Measurements from ENCODE around the gene GDF10. TPM values are rescaled to one million over a fixed set of nuclear protein-coding genes. Genes with fewer than 3 reads are reported as not detected.

Gene GDF10
- total and polyA plus RNA-seq, 4 donors, result 0.10 to 27.5 (median 3.8) TPM; not detected in 1

- 82 to 94% methylated on average over 8 of the region's 8 CpGs for WGBS, 2 donors
- H3K9me3 ChIP-seq (ENCODE audit: control insufficient read depth, low read length), result no peaks in the 10 kb centered on the region
- DNase-seq (peak in 1 of 2 donors; percentile 53), ATAC-seq (ENCODE audit: low FRiP score) (no peak)
- no peaks in the 10 kb centered on the region for H3K36me3 ChIP-seq (ENCODE audit: control insufficient read depth in 1 of 2, insufficient read depth in 2 of 2, low read length in 1 of 2)
- intact Hi-C loops (cut with DNase I), result no loop called here
- no peak overlapping the region for H3K4me3 ChIP-seq (ENCODE audit: low read length in 2 of 2)
- H3K27me3 ChIP-seq (ENCODE audit: control insufficient read depth in 1 of 2, insufficient read depth in 2 of 2, low read length in 1 of 2), result no peaks in the 10 kb centered on the region
- no peaks in the 10 kb centered on the region for H3K4me1 ChIP-seq (ENCODE audit: control insufficient read depth in 1 of 2, insufficient read depth in 2 of 2, low read length in 2 of 2)
- no peak overlapping the region for H3K27ac ChIP-seq (ENCODE audit: low read depth in 1 of 2, low read length in 2 of 2)
These were observed 21.7 kb downstream of the GDF10 start for GRCh38 chr10:47321521-47322195.

DNA sequence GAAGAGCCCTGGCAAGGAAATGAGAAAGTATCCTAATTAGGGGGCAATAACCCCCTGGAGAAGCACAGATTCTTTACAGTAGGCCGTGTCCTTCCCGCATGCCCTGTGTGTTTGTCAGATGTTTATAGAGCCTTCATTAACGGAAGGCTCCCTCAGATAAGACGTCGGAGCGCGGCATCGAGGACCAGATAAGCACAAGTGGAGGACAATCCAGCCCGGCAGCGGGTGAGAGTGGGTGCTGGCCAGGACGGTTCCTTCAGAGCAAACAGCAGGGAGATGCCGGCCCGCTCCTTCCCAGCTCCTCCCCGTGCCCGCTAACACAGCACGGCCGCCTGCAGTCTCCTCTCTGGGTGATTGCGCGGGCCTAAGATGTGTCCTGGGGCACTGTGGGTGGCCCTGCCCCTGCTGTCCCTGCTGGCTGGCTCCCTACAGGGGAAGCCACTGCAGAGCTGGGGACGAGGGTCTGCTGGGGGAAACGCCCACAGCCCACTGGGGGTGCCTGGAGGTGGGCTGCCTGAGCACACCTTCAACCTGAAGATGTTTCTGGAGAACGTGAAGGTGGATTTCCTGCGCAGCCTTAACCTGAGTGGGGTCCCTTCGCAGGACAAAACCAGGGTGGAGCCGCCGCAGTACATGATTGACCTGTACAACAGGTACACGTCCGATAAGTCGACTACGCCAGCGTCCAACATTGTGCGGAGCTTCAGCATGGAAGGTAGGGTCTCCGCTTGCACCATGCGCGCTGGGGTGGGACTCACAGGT, 22.5 kb downstream of the GDF10 start, which contains the start of gene GDF2:
GDF2 (plus strand) TSS at position 155 of the 762 bp plus-strand sequence; CDS start at position 370, 215 bp downstream.
- H3K27ac ChIP-seq (ENCODE audit: low read depth in 1 of 2, low read length in 2 of 2), result no peak within 1 kb of the TSS
- DNase-seq (peak in 1 of 2 donors; percentile 69), ATAC-seq (ENCODE audit: low FRiP score) (no peak)
- H3K27me3 ChIP-seq (ENCODE audit: control insufficient read depth in 1 of 2, insufficient read depth in 2 of 2, low read length in 1 of 2), result no peaks in the 10 kb centered on the region
- WGBS, 2 donors, result 92 to 94% methylated on average over 34 to 35 of the region's 35 CpGs
- intact Hi-C loops (cut with DNase I), result no loop called here
- H3K4me3 ChIP-seq (ENCODE audit: low read length in 2 of 2), result no peak within 1 kb of the TSS
- H3K4me1 ChIP-seq (ENCODE audit: control insufficient read depth in 1 of 2, insufficient read depth in 2 of 2, low read length in 2 of 2), result no peaks in the 10 kb centered on the region
- H3K36me3 ChIP-seq (ENCODE audit: control insufficient read depth in 1 of 2, insufficient read depth in 2 of 2, low read length in 1 of 2), result no peaks in the 10 kb centered on the region
- no peaks in the 10 kb centered on the region for H3K9me3 ChIP-seq (ENCODE audit: control insufficient read depth, low read length)

DNA sequence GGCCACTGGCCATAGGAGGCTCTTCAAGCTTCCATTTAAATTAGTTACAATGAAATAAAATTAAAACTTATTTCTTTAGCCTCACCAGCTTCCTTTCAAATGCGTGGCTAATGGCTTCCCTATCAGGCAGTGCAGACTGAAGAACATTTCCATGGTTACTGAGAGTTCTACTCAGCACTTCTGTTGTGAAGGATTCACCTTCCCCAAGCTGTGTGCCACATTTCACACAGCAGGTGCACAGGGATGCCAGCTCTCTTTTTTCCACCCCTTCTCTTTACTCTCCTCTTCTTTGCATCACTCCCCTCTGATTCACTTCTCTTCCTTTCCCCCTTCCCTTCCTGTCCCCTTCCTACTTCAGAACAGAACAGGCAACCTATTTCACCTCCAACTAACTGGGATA, 23.1 kb downstream of the GDF10 start:
- Histone ChIP-seq H3K27ac (ENCODE audit: low read depth in 1 of 2, low read length in 2 of 2) (no peak overlapping the region), H3K27me3 (ENCODE audit: control insufficient read depth in 1 of 2, insufficient read depth in 2 of 2, low read length in 1 of 2) (no peaks in the 10 kb centered on the region), H3K4me3 (ENCODE audit: low read length in 2 of 2) (no peak overlapping the region), H3K9me3 (ENCODE audit: control insufficient read depth, low read length) (no peaks in the 10 kb centered on the region), H3K4me1 (ENCODE audit: control insufficient read depth in 1 of 2, insufficient read depth in 2 of 2, low read length in 2 of 2) (no peaks in the 10 kb centered on the region), H3K36me3 (ENCODE audit: control insufficient read depth in 1 of 2, insufficient read depth in 2 of 2, low read length in 1 of 2) (no peaks in the 10 kb centered on the region)
- intact Hi-C loops (cut with DNase I), result no loop called here
- WGBS, 2 donors, result 63 to 79% methylated on average over 1 of the region's 1 CpG
- ATAC-seq (ENCODE audit: low FRiP score), result no peak
- DNase-seq, result no peak

DNA sequence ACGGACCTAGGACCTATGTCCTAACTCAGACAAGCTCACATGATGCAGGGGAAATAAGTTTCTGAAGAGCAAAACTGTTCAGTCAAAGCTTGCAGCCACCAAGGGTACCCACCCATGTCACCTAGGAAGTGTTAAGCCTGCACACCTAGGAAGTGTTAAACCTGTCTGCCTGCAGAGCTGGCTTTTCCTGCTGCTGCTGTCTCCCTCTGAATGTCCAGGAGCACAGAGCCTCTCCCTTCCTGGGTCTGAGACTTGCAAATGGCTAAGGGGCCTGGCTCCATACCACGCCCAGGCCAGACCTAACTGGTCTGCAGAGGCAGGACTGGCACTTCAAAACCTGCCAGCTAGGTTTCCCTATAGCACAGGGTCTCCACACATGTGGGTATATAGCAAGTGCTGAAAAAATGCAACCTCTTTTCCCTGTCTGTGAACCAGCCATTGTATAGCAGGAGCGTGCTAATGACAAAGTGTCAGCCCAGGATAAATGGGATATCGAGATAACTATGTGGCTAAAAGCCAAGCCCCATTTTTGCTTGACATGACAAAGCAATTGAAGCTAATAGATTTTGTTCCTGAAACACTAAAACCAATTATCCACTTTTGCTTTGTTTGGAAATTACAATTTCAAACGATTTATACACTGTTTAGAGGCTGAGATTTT, 23.8 kb downstream of the GDF10 start:
- no peaks in the 10 kb centered on the region for H3K9me3 ChIP-seq (ENCODE audit: control insufficient read depth, low read length)
- intact Hi-C loops (cut with DNase I), result no loop called here
- H3K27me3 ChIP-seq (ENCODE audit: control insufficient read depth in 1 of 2, insufficient read depth in 2 of 2, low read length in 1 of 2), result no peaks in the 10 kb centered on the region
- no peak overlapping the region for H3K4me3 ChIP-seq (ENCODE audit: low read length in 2 of 2)
- H3K36me3 ChIP-seq (ENCODE audit: control insufficient read depth in 1 of 2, insufficient read depth in 2 of 2, low read length in 1 of 2), result no peaks in the 10 kb centered on the region
- no peak for DNase-seq
- WGBS, 2 donors, result 62 to 63% methylated on average over 5 of the region's 5 CpGs
- ATAC-seq (ENCODE audit: low FRiP score), result no peak
- no peaks in the 10 kb centered on the region for H3K4me1 ChIP-seq (ENCODE audit: control insufficient read depth in 1 of 2, insufficient read depth in 2 of 2, low read length in 2 of 2)
- no peak overlapping the region for H3K27ac ChIP-seq (ENCODE audit: low read depth in 1 of 2, low read length in 2 of 2)

- no peaks in the 10 kb centered on the region for H3K9me3 ChIP-seq (ENCODE audit: control insufficient read depth, low read length)
- H3K4me3 ChIP-seq (ENCODE audit: low read length in 2 of 2), result no peak overlapping the region
- H3K36me3 ChIP-seq (ENCODE audit: control insufficient read depth in 1 of 2, insufficient read depth in 2 of 2, low read length in 1 of 2), result no peaks in the 10 kb centered on the region
- H3K27ac ChIP-seq (ENCODE audit: low read depth in 1 of 2, low read length in 2 of 2), result no peak overlapping the region
- ATAC-seq (ENCODE audit: low FRiP score) (no peak), DNase-seq (peak in 1 of 2 donors; percentile 66)
- no peaks in the 10 kb centered on the region for H3K27me3 ChIP-seq (ENCODE audit: control insufficient read depth in 1 of 2, insufficient read depth in 2 of 2, low read length in 1 of 2)
- intact Hi-C loops (cut with DNase I), result no loop called here
- WGBS, 2 donors, result 96 to 97% methylated on average over 30 of the region's 30 CpGs
- no peaks in the 10 kb centered on the region for H3K4me1 ChIP-seq (ENCODE audit: control insufficient read depth in 1 of 2, insufficient read depth in 2 of 2, low read length in 2 of 2)
These were observed 25.6 kb downstream of the GDF10 start for GRCh38 chr10:47325303-47326291.

GRCh38 chr10:47326306-47326926, 26.4 kb downstream of the GDF10 start:
- no peak overlapping the region for H3K27ac ChIP-seq (ENCODE audit: low read depth in 1 of 2, low read length in 2 of 2)
- H3K4me3 ChIP-seq (ENCODE audit: low read length in 2 of 2), result no peak overlapping the region
- H3K36me3 ChIP-seq (ENCODE audit: control insufficient read depth in 1 of 2, insufficient read depth in 2 of 2, low read length in 1 of 2), result no peaks in the 10 kb centered on the region
- peak in 1 of 2 donors; percentile 59 for DNase-seq
- intact Hi-C loops (cut with DNase I), result no loop called here
- 61 to 62% methylated on average over 5 of the region's 5 CpGs for WGBS, 2 donors
- no peaks in the 10 kb centered on the region for H3K27me3 ChIP-seq (ENCODE audit: control insufficient read depth in 1 of 2, insufficient read depth in 2 of 2, low read length in 1 of 2)
- H3K4me1 ChIP-seq (ENCODE audit: control insufficient read depth in 1 of 2, insufficient read depth in 2 of 2, low read length in 2 of 2), result no peaks in the 10 kb centered on the region
- ATAC-seq (ENCODE audit: low FRiP score), result no peak
- no peaks in the 10 kb centered on the region for H3K9me3 ChIP-seq (ENCODE audit: control insufficient read depth, low read length)

DNA sequence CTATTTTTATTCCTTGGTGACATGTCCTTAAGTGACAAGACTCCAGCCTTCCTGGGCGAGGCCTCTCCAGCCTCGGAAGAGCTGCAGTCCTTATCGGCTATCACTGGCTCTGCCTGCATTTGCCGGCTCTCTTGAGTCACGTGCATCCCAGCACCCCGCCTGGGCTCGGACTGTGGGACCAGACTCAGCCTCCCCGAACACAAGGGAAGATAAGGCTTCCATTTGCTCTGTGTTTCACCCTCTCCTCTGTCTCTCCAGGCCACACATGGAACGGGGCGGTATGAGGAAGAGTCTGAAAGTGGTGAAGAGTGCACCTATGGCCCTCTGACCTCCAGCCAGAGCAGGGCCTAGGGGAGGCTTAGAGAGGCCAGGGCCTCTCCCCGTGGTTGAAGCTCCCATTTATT, 26.9 kb downstream of the GDF10 start:
- no peaks in the 10 kb centered on the region for H3K27me3 ChIP-seq (ENCODE audit: control insufficient read depth in 1 of 2, insufficient read depth in 2 of 2, low read length in 1 of 2)
- H3K4me1 ChIP-seq (ENCODE audit: control insufficient read depth in 1 of 2, insufficient read depth in 2 of 2, low read length in 2 of 2), result no peaks in the 10 kb centered on the region
- ATAC-seq (ENCODE audit: low FRiP score) (no peak), DNase-seq (no peak)
- intact Hi-C loops (cut with DNase I), result no loop called here
- no peak overlapping the region for H3K4me3 ChIP-seq (ENCODE audit: low read length in 2 of 2)
- WGBS, 2 donors, result 68 to 78% methylated on average over 11 of the region's 11 CpGs
- H3K9me3 ChIP-seq (ENCODE audit: control insufficient read depth, low read length), result no peaks in the 10 kb centered on the region
- no peaks in the 10 kb centered on the region for H3K36me3 ChIP-seq (ENCODE audit: control insufficient read depth in 1 of 2, insufficient read depth in 2 of 2, low read length in 1 of 2)
- H3K27ac ChIP-seq (ENCODE audit: low read depth in 1 of 2, low read length in 2 of 2), result no peak overlapping the region

DNA sequence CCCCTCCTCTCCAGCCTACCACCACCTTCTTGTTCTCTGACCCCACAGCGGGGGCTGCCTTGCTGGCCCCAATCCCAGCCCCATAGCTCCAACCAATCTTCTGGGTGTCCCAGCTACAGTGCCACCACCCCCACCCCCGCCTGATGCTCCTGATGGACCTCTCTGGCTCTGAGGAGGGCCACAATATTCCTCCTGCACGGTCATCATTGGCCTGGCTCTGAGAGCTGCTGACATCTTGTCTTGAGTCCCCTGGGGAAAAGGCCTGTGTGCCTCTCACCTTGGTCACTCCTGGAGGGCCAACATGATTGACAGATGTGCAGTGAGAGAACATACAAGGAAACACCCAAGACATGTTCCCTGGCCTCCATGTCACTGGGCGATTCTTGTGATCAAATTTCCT, 29.9 kb downstream of the GDF10 start:
- Histone ChIP-seq H3K4me3 (ENCODE audit: low read length in 2 of 2) (no peak overlapping the region), H3K4me1 (ENCODE audit: control insufficient read depth in 1 of 2, insufficient read depth in 2 of 2, low read length in 2 of 2) (no peaks in the 10 kb centered on the region), H3K9me3 (ENCODE audit: control insufficient read depth, low read length) (no peaks in the 10 kb centered on the region), H3K27ac (ENCODE audit: low read depth in 1 of 2, low read length in 2 of 2) (no peak overlapping the region), H3K27me3 (ENCODE audit: control insufficient read depth in 1 of 2, insufficient read depth in 2 of 2, low read length in 1 of 2) (no peaks in the 10 kb centered on the region), H3K36me3 (ENCODE audit: control insufficient read depth in 1 of 2, insufficient read depth in 2 of 2, low read length in 1 of 2) (no peaks in the 10 kb centered on the region)
- intact Hi-C loops (cut with DNase I), result no loop called here
- ATAC-seq (ENCODE audit: low FRiP score), result no peak
- 90 to 94% methylated on average over 4 of the region's 4 CpGs for WGBS, 2 donors
- DNase-seq, result no peak
